Measurements from ENCODE around the gene TRPM6.
"Not testable (repeated sequence)": the region's sequence is repeated elsewhere in the genome, so short reads cannot be mapped to it uniquely, and the experiment has no call there.

Gene TRPM6

GRCh38 chr9:74855072-74855471 lies 32.6 kb downstream of the TRPM6 start:
- DNase-seq = no peak

- not testable (repeated sequence) for DNase-seq
These were observed 34.7 kb downstream of the TRPM6 start for GRCh38 chr9:74853024-74853423.

- DNase-seq = no peak
These were observed 39.6 kb downstream of the TRPM6 start for GRCh38 chr9:74848153-74848525.

- DNase-seq = no peak
These were observed 40.1 kb downstream of the TRPM6 start for GRCh38 chr9:74847478-74848152.

GRCh38 chr9:74846766-74847165 lies 41.0 kb downstream of the TRPM6 start:
- no peak for DNase-seq

GRCh38 chr9:74838351-74838750 lies 49.4 kb downstream of the TRPM6 start:
- no peak for DNase-seq

- DNase-seq = no peak
These were observed 63.1 kb downstream of the TRPM6 start for GRCh38 chr9:74824654-74825053.

- no peak for DNase-seq
These were observed 66.1 kb downstream of the TRPM6 start for GRCh38 chr9:74821636-74822035.

- DNase-seq = no peak
These were observed 69.9 kb downstream of the TRPM6 start for GRCh38 chr9:74817816-74818215.

- no peak for DNase-seq
These were observed 70.4 kb downstream of the TRPM6 start for GRCh38 chr9:74817281-74817810.

- no peak for DNase-seq
These were observed 77.5 kb downstream of the TRPM6 start for GRCh38 chr9:74810200-74810599.

GRCh38 chr9:74804018-74804385 lies 83.7 kb downstream of the TRPM6 start:
- DNase-seq = no peak

- DNase-seq = no peak
These were observed 84.2 kb downstream of the TRPM6 start for GRCh38 chr9:74803376-74804017.

- DNase-seq = no peak
These were observed 87.5 kb downstream of the TRPM6 start for GRCh38 chr9:74800226-74800625.

- no peak for DNase-seq
These were observed 91.9 kb downstream of the TRPM6 start for GRCh38 chr9:74795803-74796202.

- no peak for DNase-seq
These were observed 92.6 kb downstream of the TRPM6 start for GRCh38 chr9:74795081-74795480.

- no peak for DNase-seq
These were observed 103.2 kb downstream of the TRPM6 start for GRCh38 chr9:74784506-74784905.

- DNase-seq = no peak
These were observed 104.3 kb downstream of the TRPM6 start for GRCh38 chr9:74783408-74783807.

- DNase-seq = peak; percentile 58
These were observed 110.4 kb downstream of the TRPM6 start for GRCh38 chr9:74777136-74777879.

- no peak for DNase-seq
These were observed 112.3 kb downstream of the TRPM6 start for GRCh38 chr9:74775396-74775795.

GRCh38 chr9:74773886-74774479 lies 113.7 kb downstream of the TRPM6 start:
- peak; percentile 58 for DNase-seq

GRCh38 chr9:74772121-74772520 lies 115.6 kb downstream of the TRPM6 start:
- no peak for DNase-seq

GRCh38 chr9:74771672-74772071 lies 116.0 kb downstream of the TRPM6 start:
- no peak for DNase-seq

- DNase-seq = no peak
These were observed 116.5 kb downstream of the TRPM6 start for GRCh38 chr9:74771262-74771585.
